Measurements from ENCODE around the gene NEAT1.

GRCh38 chr11:65414776-65415498 is 7.7 kb upstream of the NEAT1 start:
- TF ChIP-seq, protein P1, sequence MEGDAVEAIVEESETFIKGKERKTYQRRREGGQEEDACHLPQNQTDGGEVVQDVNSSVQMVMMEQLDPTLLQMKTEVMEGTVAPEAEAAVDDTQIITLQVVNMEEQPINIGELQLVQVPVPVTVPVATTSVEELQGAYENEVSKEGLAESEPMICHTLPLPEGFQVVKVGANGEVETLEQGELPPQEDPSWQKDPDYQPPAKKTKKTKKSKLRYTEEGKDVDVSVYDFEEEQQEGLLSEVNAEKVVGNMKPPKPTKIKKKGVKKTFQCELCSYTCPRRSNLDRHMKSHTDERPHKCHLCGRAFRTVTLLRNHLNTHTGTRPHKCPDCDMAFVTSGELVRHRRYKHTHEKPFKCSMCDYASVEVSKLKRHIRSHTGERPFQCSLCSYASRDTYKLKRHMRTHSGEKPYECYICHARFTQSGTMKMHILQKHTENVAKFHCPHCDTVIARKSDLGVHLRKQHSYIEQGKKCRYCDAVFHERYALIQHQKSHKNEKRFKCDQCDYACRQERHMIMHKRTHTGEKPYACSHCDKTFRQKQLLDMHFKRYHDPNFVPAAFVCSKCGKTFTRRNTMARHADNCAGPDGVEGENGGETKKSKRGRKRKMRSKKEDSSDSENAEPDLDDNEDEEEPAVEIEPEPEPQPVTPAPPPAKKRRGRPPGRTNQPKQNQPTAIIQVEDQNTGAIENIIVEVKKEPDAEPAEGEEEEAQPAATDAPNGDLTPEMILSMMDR (conservative IDR thresholded peaks at IDR 0.05; ENCODE audit: low read depth in 2 of 2): no peak
- no peak for TF ChIP-seq EZH2 (IDR thresholded peaks at IDR 0.05; ENCODE audit: low read depth, unreplicated experiment)
- no peak for TF ChIP-seq EZH2phosphoT487 (IDR thresholded peaks at IDR 0.05; ENCODE audit: unreplicated experiment)
- no peak for TF ChIP-seq POLR2AphosphoS5 (IDR thresholded peaks at IDR 0.05; ENCODE audit: low read depth)
- TF ChIP-seq CREB1 (CRISPR knock-in tag; IDR thresholded peaks at IDR 0.05; ENCODE audit: low read depth): no peak
- TF ChIP-seq, protein P2, sequence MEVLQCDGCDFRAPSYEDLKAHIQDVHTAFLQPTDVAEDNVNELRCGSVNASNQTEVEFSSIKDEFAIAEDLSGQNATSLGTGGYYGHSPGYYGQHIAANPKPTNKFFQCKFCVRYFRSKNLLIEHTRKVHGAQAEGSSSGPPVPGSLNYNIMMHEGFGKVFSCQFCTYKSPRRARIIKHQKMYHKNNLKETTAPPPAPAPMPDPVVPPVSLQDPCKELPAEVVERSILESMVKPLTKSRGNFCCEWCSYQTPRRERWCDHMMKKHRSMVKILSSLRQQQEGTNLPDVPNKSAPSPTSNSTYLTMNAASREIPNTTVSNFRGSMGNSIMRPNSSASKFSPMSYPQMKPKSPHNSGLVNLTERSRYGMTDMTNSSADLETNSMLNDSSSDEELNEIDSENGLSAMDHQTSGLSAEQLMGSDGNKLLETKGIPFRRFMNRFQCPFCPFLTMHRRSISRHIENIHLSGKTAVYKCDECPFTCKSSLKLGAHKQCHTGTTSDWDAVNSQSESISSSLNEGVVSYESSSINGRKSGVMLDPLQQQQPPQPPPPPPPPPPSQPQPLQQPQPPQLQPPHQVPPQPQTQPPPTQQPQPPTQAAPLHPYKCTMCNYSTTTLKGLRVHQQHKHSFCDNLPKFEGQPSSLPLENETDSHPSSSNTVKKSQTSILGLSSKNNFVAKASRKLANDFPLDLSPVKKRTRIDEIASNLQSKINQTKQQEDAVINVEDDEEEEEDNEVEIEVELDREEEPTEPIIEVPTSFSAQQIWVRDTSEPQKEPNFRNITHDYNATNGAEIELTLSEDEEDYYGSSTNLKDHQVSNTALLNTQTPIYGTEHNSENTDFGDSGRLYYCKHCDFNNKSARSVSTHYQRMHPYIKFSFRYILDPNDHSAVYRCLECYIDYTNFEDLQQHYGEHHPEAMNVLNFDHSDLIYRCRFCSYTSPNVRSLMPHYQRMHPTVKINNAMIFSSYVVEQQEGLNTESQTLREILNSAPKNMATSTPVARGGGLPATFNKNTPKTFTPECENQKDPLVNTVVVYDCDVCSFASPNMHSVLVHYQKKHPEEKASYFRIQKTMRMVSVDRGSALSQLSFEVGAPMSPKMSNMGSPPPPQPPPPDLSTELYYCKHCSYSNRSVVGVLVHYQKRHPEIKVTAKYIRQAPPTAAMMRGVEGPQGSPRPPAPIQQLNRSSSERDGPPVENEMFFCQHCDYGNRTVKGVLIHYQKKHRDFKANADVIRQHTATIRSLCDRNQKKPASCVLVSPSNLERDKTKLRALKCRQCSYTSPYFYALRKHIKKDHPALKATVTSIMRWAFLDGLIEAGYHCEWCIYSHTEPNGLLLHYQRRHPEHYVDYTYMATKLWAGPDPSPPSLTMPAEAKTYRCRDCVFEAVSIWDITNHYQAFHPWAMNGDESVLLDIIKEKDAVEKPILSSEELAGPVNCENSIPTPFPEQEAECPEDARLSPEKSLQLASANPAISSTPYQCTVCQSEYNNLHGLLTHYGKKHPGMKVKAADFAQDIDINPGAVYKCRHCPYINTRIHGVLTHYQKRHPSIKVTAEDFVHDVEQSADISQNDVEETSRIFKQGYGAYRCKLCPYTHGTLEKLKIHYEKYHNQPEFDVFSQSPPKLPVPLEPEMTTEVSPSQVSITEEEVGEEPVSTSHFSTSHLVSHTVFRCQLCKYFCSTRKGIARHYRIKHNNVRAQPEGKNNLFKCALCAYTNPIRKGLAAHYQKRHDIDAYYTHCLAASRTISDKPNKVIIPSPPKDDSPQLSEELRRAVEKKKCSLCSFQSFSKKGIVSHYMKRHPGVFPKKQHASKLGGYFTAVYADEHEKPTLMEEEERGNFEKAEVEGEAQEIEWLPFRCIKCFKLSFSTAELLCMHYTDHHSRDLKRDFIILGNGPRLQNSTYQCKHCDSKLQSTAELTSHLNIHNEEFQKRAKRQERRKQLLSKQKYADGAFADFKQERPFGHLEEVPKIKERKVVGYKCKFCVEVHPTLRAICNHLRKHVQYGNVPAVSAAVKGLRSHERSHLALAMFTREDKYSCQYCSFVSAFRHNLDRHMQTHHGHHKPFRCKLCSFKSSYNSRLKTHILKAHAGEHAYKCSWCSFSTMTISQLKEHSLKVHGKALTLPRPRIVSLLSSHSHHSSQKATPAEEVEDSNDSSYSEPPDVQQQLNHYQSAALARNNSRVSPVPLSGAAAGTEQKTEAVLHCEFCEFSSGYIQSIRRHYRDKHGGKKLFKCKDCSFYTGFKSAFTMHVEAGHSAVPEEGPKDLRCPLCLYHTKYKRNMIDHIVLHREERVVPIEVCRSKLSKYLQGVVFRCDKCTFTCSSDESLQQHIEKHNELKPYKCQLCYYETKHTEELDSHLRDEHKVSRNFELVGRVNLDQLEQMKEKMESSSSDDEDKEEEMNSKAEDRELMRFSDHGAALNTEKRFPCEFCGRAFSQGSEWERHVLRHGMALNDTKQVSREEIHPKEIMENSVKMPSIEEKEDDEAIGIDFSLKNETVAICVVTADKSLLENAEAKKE (CRISPR knock-in tag; IDR thresholded peaks at IDR 0.05): no peak
- TF ChIP-seq, protein P3, sequence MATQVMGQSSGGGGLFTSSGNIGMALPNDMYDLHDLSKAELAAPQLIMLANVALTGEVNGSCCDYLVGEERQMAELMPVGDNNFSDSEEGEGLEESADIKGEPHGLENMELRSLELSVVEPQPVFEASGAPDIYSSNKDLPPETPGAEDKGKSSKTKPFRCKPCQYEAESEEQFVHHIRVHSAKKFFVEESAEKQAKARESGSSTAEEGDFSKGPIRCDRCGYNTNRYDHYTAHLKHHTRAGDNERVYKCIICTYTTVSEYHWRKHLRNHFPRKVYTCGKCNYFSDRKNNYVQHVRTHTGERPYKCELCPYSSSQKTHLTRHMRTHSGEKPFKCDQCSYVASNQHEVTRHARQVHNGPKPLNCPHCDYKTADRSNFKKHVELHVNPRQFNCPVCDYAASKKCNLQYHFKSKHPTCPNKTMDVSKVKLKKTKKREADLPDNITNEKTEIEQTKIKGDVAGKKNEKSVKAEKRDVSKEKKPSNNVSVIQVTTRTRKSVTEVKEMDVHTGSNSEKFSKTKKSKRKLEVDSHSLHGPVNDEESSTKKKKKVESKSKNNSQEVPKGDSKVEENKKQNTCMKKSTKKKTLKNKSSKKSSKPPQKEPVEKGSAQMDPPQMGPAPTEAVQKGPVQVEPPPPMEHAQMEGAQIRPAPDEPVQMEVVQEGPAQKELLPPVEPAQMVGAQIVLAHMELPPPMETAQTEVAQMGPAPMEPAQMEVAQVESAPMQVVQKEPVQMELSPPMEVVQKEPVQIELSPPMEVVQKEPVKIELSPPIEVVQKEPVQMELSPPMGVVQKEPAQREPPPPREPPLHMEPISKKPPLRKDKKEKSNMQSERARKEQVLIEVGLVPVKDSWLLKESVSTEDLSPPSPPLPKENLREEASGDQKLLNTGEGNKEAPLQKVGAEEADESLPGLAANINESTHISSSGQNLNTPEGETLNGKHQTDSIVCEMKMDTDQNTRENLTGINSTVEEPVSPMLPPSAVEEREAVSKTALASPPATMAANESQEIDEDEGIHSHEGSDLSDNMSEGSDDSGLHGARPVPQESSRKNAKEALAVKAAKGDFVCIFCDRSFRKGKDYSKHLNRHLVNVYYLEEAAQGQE (IDR thresholded peaks at IDR 0.05; ENCODE audit: unreplicated experiment): no peak
- no peak for TF ChIP-seq ZNF331 (CRISPR knock-in tag; IDR thresholded peaks at IDR 0.05; ENCODE audit: low read depth)
- no peak for TF ChIP-seq JUNB (IDR thresholded peaks at IDR 0.05; ENCODE audit: unreplicated experiment)
- TF ChIP-seq STAT1 (IDR thresholded peaks at IDR 0.05; ENCODE audit: unreplicated experiment): no peak
- TF ChIP-seq, protein P4, sequence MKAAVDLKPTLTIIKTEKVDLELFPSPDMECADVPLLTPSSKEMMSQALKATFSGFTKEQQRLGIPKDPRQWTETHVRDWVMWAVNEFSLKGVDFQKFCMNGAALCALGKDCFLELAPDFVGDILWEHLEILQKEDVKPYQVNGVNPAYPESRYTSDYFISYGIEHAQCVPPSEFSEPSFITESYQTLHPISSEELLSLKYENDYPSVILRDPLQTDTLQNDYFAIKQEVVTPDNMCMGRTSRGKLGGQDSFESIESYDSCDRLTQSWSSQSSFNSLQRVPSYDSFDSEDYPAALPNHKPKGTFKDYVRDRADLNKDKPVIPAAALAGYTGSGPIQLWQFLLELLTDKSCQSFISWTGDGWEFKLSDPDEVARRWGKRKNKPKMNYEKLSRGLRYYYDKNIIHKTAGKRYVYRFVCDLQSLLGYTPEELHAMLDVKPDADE (IDR thresholded peaks at IDR 0.05): no peak
- TF ChIP-seq ZNF114 (CRISPR knock-in tag; IDR thresholded peaks at IDR 0.05): no peak
- no peak for TF ChIP-seq NANOG (IDR thresholded peaks at IDR 0.05; ENCODE audit: borderline replicate concordance)

Measured in GM23338 (cell line).